H1 (cell line): ENCODE measurements around the gene HMGCL. TPM values are rescaled to one million over a fixed set of nuclear protein-coding genes. Genes with fewer than 3 reads are reported as not detected.

ENCODE experiments used
- CTCF ChIA-PET: fragments of 300-600 bp; sonication (Branson Sonifier 250); formaldehyde crosslinking; loops from one replicate; lab custom pipeline; 2021; ENCODE audit not compliant: partially characterized antibody; lab: Charles Lee
- POLR2A ChIA-PET: fragments of 300-600 bp; sonication (Branson Sonifier 250); formaldehyde crosslinking; loops from one replicate; lab custom pipeline; 2021; ENCODE audit warnings: inconsistent platforms; ENCODE audit not compliant: partially characterized antibody; lab: Charles Lee
- DNase-seq, 2 experiments: peaks; one replicate each; pipeline versions ENCODE4 v3.0.0 to v3.0.0-alpha.2; 2010 to 2022; ENCODE audit warnings: low spot score in 2 of 2, low read depth in 1 of 2, mixed read lengths in 1 of 2
- FAIRE-seq: peaks from 2 replicates; lab custom pipeline; 2011; peaks lifted over from hg19 to GRCh38; lab: Jason Lieb, UNC
- H2AFZ ChIP-seq: 2 replicates; pipeline ENCODE4 v1.8.1; 2012; ENCODE audit warnings: low read length, inconsistent platforms
- H2AK5ac ChIP-seq: 2 replicates; pipeline ENCODE4 v1.6.1; 2013; ENCODE audit warnings: low read depth, low read length
- H2BK120ac ChIP-seq: replicated peaks from 2 replicates; pipeline ENCODE3; 2013; ENCODE audit warnings: low read depth, low read length, inconsistent platforms
- H2BK12ac ChIP-seq: 2 replicates; pipeline ENCODE4 v1.6.1; 2013; ENCODE audit warnings: low read depth, low read length
- H2BK15ac ChIP-seq: 2 replicates; pipeline ENCODE4 v1.6.1; 2013; ENCODE audit warnings: low read length
- H2BK20ac ChIP-seq: 2 replicates; pipeline ENCODE4 v1.6.1; 2013; ENCODE audit warnings: low read length
- H2BK5ac ChIP-seq: 2 replicates; pipeline ENCODE4 v1.6.1; 2013; ENCODE audit warnings: low read depth, low read length
- H3K14ac ChIP-seq: 2 replicates; pipeline ENCODE4 v1.6.1; 2013; ENCODE audit warnings: inconsistent platforms; ENCODE audit not compliant: insufficient read length
- H3K18ac ChIP-seq: 2 replicates; pipeline ENCODE4 v1.6.1; 2013; ENCODE audit warnings: low read length; ENCODE audit errors: extremely low read depth
- H3K23ac ChIP-seq: 2 replicates; pipeline ENCODE4 v1.6.1; 2013; ENCODE audit warnings: inconsistent platforms; ENCODE audit not compliant: insufficient read length
- H3K23me2 ChIP-seq: 2 replicates; pipeline ENCODE4 v1.6.1; 2013; ENCODE audit warnings: low read depth, low read length
- H3K27ac ChIP-seq: 2 replicates; pipeline ENCODE4 v1.6.1; 2011; ENCODE audit warnings: low read depth, low read length, inconsistent platforms
- H3K27me3 ChIP-seq, 4 experiments: replicated peaks in 1 of 4; 1 replicate in 1 of 4; 2 replicates in 3 of 4; pipeline versions ENCODE4 v1.6.1 to v1.8.1; 2011 to 2013; ENCODE audit warnings: low read length in 3 of 4, mild to moderate bottlenecking in 3 of 4, inconsistent platforms in 2 of 4, mixed read lengths in 2 of 4, moderate library complexity in 1 of 4; ENCODE audit not compliant: control insufficient read depth in 3 of 4, insufficient read depth in 3 of 4; ENCODE audit errors: extremely low read depth in 1 of 4
- H3K36me3 ChIP-seq, 4 experiments: 2 replicates each; pipeline versions ENCODE4 v1.6.1 to v1.8.1; 2011 to 2013; ENCODE audit warnings: mild to moderate bottlenecking in 4 of 4, low read length in 3 of 4, moderate library complexity in 2 of 4, control low read depth in 1 of 4, inconsistent platforms in 1 of 4; ENCODE audit not compliant: insufficient read depth in 4 of 4, control insufficient read depth in 2 of 4
- H3K4ac ChIP-seq: replicated peaks from 2 replicates; pipeline ENCODE3; 2013; ENCODE audit warnings: low read length, low read depth, mixed read lengths, inconsistent platforms; ENCODE audit not compliant: insufficient read length
- H3K4me1 ChIP-seq, 4 experiments: replicated peaks in 1 of 4; 1 replicate in 1 of 4; 2 replicates in 3 of 4; pipeline versions ENCODE4 v1.6.1 to v1.8.1; 2011 to 2013; ENCODE audit warnings: low read length in 3 of 4, inconsistent platforms in 2 of 4, mixed read lengths in 1 of 4; ENCODE audit not compliant: insufficient read depth in 4 of 4, control insufficient read depth in 3 of 4
- H3K4me2 ChIP-seq, 2 experiments: 2 replicates each; pipeline versions ENCODE4 v1.6.1 to v1.8.1; 2011 to 2013; ENCODE audit warnings: low read depth in 2 of 2, low read length in 2 of 2, control low read depth in 1 of 2, inconsistent platforms in 1 of 2, mild to moderate bottlenecking in 1 of 2; ENCODE audit not compliant: insufficient read depth in 1 of 2
- H3K4me3 ChIP-seq, 4 experiments: fragments of 200-600, 300-600 bp in 1 of 4; sonication (generic), shearing (Covaris generic), sonication (Bioruptor Twin) in 1 of 4; 2 replicates each; pipeline versions ENCODE4 v1.5.1 to v1.8.1; 2011 to 2016; ENCODE audit warnings: low read length in 4 of 4, low read depth in 3 of 4, control low read depth in 2 of 4, inconsistent platforms in 2 of 4, mild to moderate bottlenecking in 2 of 4, mixed read lengths in 1 of 4, moderate library complexity in 1 of 4; ENCODE audit not compliant: insufficient read depth in 2 of 4; ENCODE audit errors: extremely low read depth in 1 of 4
- H3K56ac ChIP-seq: replicated peaks from 2 replicates; pipeline ENCODE3; 2013; ENCODE audit warnings: low read depth, mild to moderate bottlenecking, mixed read lengths, low read length, inconsistent platforms; ENCODE audit not compliant: insufficient read length
- H3K79me1 ChIP-seq: 2 replicates; pipeline ENCODE4 v1.6.1; 2013; ENCODE audit warnings: low read depth, low read length, control low read depth
- H3K79me2 ChIP-seq, 2 experiments: 2 replicates each; pipeline versions ENCODE4 v1.6.1 to v1.8.1; 2012 to 2013; ENCODE audit warnings: low read length in 2 of 2, mild to moderate bottlenecking in 2 of 2, inconsistent platforms in 1 of 2; ENCODE audit not compliant: insufficient read depth in 2 of 2, control insufficient read depth in 1 of 2
- H3K9ac ChIP-seq, 4 experiments: replicated peaks in 1 of 4; 1 replicate in 1 of 4; 2 replicates in 3 of 4; pipeline versions ENCODE4 v1.6.1 to v1.8.1; 2011 to 2013; ENCODE audit warnings: low read depth in 3 of 4, low read length in 3 of 4, control low read depth in 2 of 4, mild to moderate bottlenecking in 2 of 4, moderate library complexity in 2 of 4, inconsistent platforms in 1 of 4; ENCODE audit errors: extremely low read depth in 1 of 4
- H3K9me3 ChIP-seq, 2 experiments: 2 replicates each; pipeline versions ENCODE4 v1.6.1 to v1.8.1; 2012 to 2013; ENCODE audit warnings: mild to moderate bottlenecking in 2 of 2, moderate library complexity in 2 of 2, control low read depth in 1 of 2, inconsistent platforms in 1 of 2, low read depth in 1 of 2, low read length in 1 of 2, mixed read lengths in 1 of 2; ENCODE audit not compliant: insufficient read depth in 2 of 2
- H4K20me1 ChIP-seq, 2 experiments: replicated peaks in 1 of 2; 2 replicates each; pipeline versions ENCODE3 to v1.8.1; 2011 to 2013; ENCODE audit warnings: inconsistent platforms in 2 of 2, low read length in 2 of 2, mild to moderate bottlenecking in 1 of 2; ENCODE audit not compliant: insufficient read depth in 2 of 2, control insufficient read depth in 1 of 2
- H4K5ac ChIP-seq: 2 replicates; pipeline ENCODE4 v1.6.1; 2013; ENCODE audit warnings: low read length, low read depth, mixed read lengths, inconsistent platforms; ENCODE audit not compliant: insufficient read length
- H4K8ac ChIP-seq: 2 replicates; pipeline ENCODE4 v1.8.0; 2013; ENCODE audit warnings: mild to moderate bottlenecking, moderate library complexity, low read length, inconsistent platforms; ENCODE audit not compliant: insufficient read depth; ENCODE audit errors: extremely low read depth
- H4K91ac ChIP-seq: replicated peaks from 2 replicates; pipeline ENCODE3; 2013; ENCODE audit warnings: low read length, mixed read lengths, inconsistent platforms; ENCODE audit not compliant: insufficient read length
- POLR2AphosphoS5 ChIP-seq: IDR thresholded peaks from 2 replicates; pipeline ENCODE4 v1.6.1; 2011; ENCODE audit warnings: low read depth, low read length
- RAD21 ChIP-seq, 2 experiments: IDR thresholded peaks in 1 of 2; conservative IDR thresholded peaks in 1 of 2; 2 replicates each; pipeline ENCODE4 v1.6.1; 2011; ENCODE audit warnings: low read depth in 2 of 2, low read length in 2 of 2, improper control_type of control experiment in 1 of 2, inconsistent platforms in 1 of 2, mild to moderate bottlenecking in 1 of 2, moderate library complexity in 1 of 2
- RXRA ChIP-seq: IDR thresholded peaks from 2 replicates; pipeline ENCODE4 v1.6.1; 2011; ENCODE audit warnings: low read depth, mild to moderate bottlenecking, low read length, moderate library complexity; ENCODE audit not compliant: insufficient read depth
- SP4 ChIP-seq: IDR thresholded peaks from 2 replicates; pipeline ENCODE4 v1.6.1; 2012; ENCODE audit warnings: low read length, inconsistent platforms
- WGBS, 2 experiments: shearing (Covaris generic) in 1 of 2; methylation state at CpG; one replicate each; pipeline versions ENCODE4 v1.1.6 to v1.1.7; 2013 to 2015; ENCODE audit warnings: low lambda C conversion rate in 2 of 2, mixed read lengths in 2 of 2, inconsistent platforms in 1 of 2, low coverage in 1 of 2, missing lambda C conversion rate in 1 of 2; ENCODE audit not compliant: insufficient replicate concordance in 2 of 2, insufficient coverage in 1 of 2, insufficient read length in 1 of 2; ENCODE audit errors: extremely low coverage in 1 of 2, missing lambda C conversion rate in 1 of 2; 5-methylcytosine and 5-hydroxymethylcytosine counted together
- polyA plus RNA-seq, 7 experiments: library from polyadenylated mRNA; depleted of rRNA in 3 of 7; stranded (reverse) in 5 of 7; unstranded in 2 of 7; fragments of >200 nt in 5 of 7; fragments of 200-250 nt in 2 of 7; gene quantifications; 1 replicate in 5 of 7; 2 replicates in 1 of 7; 4 replicates in 1 of 7; pipeline versions ENCODE4 v1.2.1 to v1.2.3, GENCODE V29; 2011 to 2013; ENCODE audit warnings: missing spikeins in 2 of 7, mixed read lengths in 2 of 7
- total RNA-seq: library from RNA; stranded (reverse); fragmentation: NEBNext Ultra II Directional; extraction: Animal tissue kit (Norgen Biotek cat#: 25700); gene quantifications from 2 replicates; pipeline ENCODE4 v1.2.1, GENCODE V29; 2021

The HMGCL gene
- total and polyA plus RNA-seq, 2 of the 8 experiments (the other 6 are each of a cell fraction or from before 2014, with no cell fraction given), result 13.7 to 19.5 TPM

DNA sequence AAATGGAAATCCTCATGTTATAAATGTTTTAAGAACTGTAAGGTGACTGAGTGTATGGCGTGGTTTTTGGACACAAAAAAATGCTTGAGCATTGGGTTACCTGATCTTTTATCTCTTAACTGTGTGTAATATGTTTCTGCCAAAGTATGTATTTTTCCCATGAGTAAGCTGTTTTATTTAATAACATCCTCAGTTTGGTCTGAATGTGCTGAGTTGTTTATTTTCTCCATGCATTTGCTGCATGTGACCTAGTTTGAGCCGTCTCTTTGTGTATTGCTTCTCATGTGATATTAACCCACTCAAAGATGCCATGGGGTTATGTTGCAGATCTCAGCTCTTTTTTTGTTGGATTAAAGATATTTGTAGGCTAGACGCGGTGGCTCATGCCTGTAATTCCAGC lies 40.4 kb downstream of the HMGCL start:
- no peak overlapping the region for H4K91ac ChIP-seq
- no peaks in the 10 kb centered on the region for H3K9me3 ChIP-seq
- no peak overlapping the region for H2BK20ac ChIP-seq
- no peak overlapping the region for H3K4me2 ChIP-seq
- H3K4ac ChIP-seq, result no peak overlapping the region
- no peaks in the 10 kb centered on the region; the same call in 1 of the 2 replicates for H3K79me1 ChIP-seq
- no peak overlapping the region for H3K18ac ChIP-seq
- CTCF ChIA-PET, result interaction anchor here (0.6 to 2.2 kb wide), 3 partner anchors 13 to 254 kb away, joined by 3 to 7 read pairs (median 3); no protein-coding TSS in a partner anchor
- H3K56ac ChIP-seq, result no peak overlapping the region
- H2BK5ac ChIP-seq, result no peak overlapping the region
- H3K27me3 ChIP-seq, result no peaks in the 10 kb centered on the region
- H4K20me1 ChIP-seq, result peaks cover 0 to 3% of the 10 kb centered on the region in 2 experiments
- DNase-seq (no peak), FAIRE-seq (no peak)
- POLR2A ChIA-PET, result interaction anchor here (12.5 kb wide), 1 partner anchor 11 kb away, joined by 192 read pairs; the partner anchor contains the start of genes GALE and LYPLA2
- H4K8ac ChIP-seq, result no peak overlapping the region
- H4K5ac ChIP-seq, result no peak overlapping the region
- no peaks in the 10 kb centered on the region for H3K23me2 ChIP-seq
- no peak overlapping the region for H2BK12ac ChIP-seq
- no peak overlapping the region for H2BK15ac ChIP-seq
- H3K27ac ChIP-seq, result no peak overlapping the region
- H3K4me3 ChIP-seq, result no peak overlapping the region
- TF ChIP-seq RAD21 (IDR thresholded peaks at IDR 0.05 in 1 of 2, conservative IDR thresholded peaks at IDR 0.05 in 1 of 2; ENCODE audit: low read depth in 2 of 2, low read length in 2 of 2), result no peak
- no peak for TF ChIP-seq RXRA
- no peak for TF ChIP-seq SP4
- TF ChIP-seq POLR2AphosphoS5, result no peak
- no peak overlapping the region for H3K9ac ChIP-seq
- H2AFZ ChIP-seq, result no peak overlapping the region
- no peaks in the 10 kb centered on the region for H3K4me1 ChIP-seq
- no peak overlapping the region for H3K14ac ChIP-seq
- WGBS, 2 experiments, result 90% methylated on average over 4 of the region's 4 CpGs; no CpG with 5 or more reads in 1 of the 2 experiments
- H3K23ac ChIP-seq, result no peak overlapping the region
- H2AK5ac ChIP-seq, result no peak overlapping the region
- peaks cover 13 to 34% (median 28%) of the 10 kb centered on the region in 4 experiments for H3K36me3 ChIP-seq
- peaks cover 0 to 10% of the 10 kb centered on the region in 2 experiments; a peak in 2 of 4 replicates for H3K79me2 ChIP-seq
- H2BK120ac ChIP-seq, result no peak overlapping the region
